ENCODE measurements around the gene FBN1.

The FBN1 gene

GRCh38 chr15:48652510-48653076, 7.1 kb upstream of the FBN1 start:
- DNase-seq (ENCODE audit: low read depth in 3 of 3): no peak

GRCh38 chr15:48650931-48651330, 5.4 kb upstream of the FBN1 start:
- DNase-seq (ENCODE audit: low read depth in 3 of 3): no peak

- no peak for DNase-seq (ENCODE audit: low read depth in 3 of 3)
Observed at GRCh38 chr15:48647962-48648361, 2.5 kb upstream of the FBN1 start.

GRCh38 chr15:48646331-48646730, 822 bp upstream of the FBN1 start:
- DNase-seq (ENCODE audit: low read depth in 3 of 3): no peak

DNA sequence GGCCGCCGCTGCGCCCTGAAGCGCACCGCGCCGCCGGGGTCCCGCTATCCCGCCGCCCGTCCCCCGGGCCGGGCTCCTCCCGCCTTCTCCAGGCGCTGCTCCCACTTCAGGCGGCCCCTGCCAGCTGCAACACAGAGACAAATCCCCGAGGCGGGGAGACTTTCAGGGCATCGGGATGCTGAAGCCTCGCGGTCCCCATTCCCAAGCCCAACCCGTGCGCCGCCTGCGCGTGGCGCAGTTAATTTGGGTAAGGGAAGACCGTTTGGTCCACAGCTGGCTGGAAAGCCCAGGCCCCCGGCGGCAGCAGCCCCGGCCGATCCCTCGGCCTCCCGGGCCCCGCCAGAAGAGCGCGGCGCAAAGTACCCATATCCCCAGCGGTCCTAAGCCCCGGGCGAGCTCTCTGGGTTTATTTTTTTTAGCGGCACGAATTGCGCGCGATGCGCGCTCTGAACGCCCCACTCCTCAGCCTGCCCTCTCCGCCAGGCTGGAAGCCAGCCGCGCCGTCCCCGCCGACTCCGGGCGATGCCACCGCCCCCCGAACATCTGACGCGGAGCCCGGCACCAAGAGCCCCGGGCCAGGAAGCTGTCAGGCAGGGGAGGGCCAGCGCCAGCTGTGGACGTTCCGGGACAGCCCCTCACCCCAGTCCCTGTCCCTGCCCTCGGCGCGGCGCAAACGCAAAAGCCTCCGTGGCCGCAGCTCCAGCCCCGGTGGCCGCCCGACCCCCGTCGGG, 517 bp downstream of the FBN1 start:
- DNase-seq (ENCODE audit: low read depth in 3 of 3): no peak

DNA sequence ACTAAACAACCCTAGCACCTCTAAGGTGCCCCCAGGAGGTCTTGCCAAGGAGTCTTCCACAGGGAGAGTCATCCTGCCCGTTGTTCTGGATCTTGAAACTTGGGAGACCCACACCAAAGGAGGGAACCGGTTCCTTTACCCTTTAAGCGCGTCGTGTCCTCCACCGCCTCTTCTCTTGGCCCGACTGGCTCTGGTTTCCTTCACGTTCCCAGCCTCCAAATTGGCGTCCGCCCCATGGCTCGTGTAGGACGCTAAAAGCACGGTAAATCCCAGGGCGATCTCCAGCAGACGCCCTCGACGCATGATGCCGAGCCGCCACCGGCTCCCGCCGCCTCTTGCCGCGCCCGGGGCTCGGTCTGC, 1.1 kb downstream of the FBN1 start:
- DNase-seq (ENCODE audit: low read depth in 3 of 3): no peak

DNA sequence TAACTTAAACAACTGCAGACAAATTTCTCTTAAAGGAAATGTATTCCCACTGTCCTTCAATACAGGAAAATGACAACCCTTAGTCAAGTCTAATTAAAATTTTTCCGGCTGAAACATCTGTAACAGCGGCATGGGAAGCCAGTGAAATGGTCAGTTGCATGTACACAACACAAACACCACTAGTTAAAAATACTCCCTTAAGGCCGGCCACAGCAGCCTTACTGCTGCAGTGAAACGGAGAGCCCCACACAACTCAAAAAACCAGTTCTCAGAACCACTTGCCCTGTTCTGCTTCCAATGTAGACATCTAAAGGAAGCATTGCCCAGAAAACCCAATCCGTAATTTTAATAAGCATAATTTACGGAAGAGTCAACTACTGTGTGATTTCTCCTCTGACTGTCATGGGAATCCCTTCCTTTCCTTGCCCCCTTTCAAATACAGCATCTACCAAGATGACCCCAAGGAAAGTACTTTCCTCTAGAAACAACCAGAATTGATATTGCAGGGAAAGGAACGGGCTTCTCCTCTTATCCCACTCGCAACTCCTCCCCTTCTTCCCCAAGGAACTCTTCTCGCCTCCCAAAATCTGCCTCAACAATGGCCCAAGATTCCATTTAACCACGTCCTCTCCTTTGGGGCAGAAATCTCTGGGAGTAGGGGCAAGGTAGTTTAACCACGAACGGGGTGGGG, 1.6 kb downstream of the FBN1 start:
- no peak for DNase-seq (ENCODE audit: low read depth in 3 of 3)

- no peak for DNase-seq (ENCODE audit: low read depth in 3 of 3)
Observed at GRCh38 chr15:48643206-48643605, 2.3 kb downstream of the FBN1 start.

- DNase-seq (ENCODE audit: low read depth in 3 of 3): no peak
Observed at GRCh38 chr15:48642795-48643194, 2.7 kb downstream of the FBN1 start.

DNA sequence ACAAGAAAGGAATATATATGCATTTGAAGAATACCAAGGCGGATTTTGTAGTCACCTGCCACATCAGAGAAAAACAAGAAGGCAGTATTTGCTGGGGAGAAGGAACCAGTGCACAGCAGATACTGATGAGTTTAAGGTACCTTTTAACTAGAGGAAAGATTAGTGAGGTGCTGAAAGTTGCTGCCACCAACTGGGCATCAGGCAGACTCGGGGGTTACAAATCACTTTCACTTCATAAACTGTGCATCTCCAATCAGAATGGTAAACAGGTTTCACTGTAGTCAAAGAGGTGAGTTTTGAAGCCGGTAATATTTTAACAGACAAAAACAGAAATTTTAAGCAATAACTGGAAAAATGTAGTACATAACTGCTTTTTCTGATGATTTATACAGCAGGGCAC, 4.1 kb downstream of the FBN1 start:
- DNase-seq (ENCODE audit: low read depth in 3 of 3): no peak

DNA sequence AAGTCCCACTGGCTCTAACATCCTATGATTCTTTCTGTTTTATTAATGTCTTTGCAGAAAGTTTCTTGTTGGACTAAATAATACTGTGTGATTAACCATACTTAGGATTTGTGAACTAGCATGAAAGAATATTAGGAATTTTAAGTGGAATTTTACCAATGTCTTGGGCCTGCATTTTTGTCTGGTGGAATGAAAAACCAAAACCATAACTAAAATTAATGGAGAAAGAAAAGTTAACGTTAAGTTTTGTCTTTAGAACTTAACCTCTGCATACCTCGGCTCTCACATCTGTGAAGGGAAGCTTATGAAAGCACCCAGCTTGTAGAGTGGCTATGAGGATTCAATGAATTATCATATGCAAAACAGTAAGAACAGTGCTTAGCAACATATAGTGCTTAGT, 6.5 kb downstream of the FBN1 start:
- no peak for DNase-seq (ENCODE audit: low read depth in 3 of 3)

DNA sequence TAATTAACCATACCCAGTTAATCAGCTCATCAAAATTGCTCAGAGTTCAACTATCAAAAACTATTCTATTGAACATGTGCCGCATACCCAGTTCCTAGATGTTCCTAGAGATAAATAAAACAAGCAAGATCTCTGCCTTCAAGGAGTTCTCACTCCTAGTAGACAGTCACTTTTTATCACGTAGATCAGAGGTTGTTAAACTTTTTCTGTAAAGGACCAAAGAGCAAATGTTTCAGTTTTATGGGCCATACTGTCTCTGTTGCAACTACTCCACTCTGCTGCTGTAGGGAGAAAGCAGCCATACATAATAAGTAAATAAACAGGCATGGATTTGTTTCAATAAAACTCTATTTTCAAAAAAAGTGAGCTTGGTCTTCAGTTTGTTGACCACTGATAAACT, 7.9 kb downstream of the FBN1 start:
- DNase-seq (ENCODE audit: low read depth in 3 of 3): no peak

GRCh38 chr15:48636511-48636910, 9.0 kb downstream of the FBN1 start:
- no peak for DNase-seq (ENCODE audit: low read depth in 3 of 3)

- no peak for DNase-seq (ENCODE audit: low read depth in 3 of 3)
Observed at GRCh38 chr15:48634893-48635292, 10.6 kb downstream of the FBN1 start.

- no peak for DNase-seq (ENCODE audit: low read depth in 3 of 3)
Observed at GRCh38 chr15:48634096-48634495, 11.4 kb downstream of the FBN1 start.

- no peak for DNase-seq (ENCODE audit: low read depth in 3 of 3)
Observed at GRCh38 chr15:48632651-48633050, 12.9 kb downstream of the FBN1 start.

GRCh38 chr15:48631176-48631770, 14.2 kb downstream of the FBN1 start:
- no peak for DNase-seq (ENCODE audit: low read depth in 3 of 3)

GRCh38 chr15:48630245-48630644, 15.3 kb downstream of the FBN1 start:
- no peak for DNase-seq (ENCODE audit: low read depth in 3 of 3)

DNA sequence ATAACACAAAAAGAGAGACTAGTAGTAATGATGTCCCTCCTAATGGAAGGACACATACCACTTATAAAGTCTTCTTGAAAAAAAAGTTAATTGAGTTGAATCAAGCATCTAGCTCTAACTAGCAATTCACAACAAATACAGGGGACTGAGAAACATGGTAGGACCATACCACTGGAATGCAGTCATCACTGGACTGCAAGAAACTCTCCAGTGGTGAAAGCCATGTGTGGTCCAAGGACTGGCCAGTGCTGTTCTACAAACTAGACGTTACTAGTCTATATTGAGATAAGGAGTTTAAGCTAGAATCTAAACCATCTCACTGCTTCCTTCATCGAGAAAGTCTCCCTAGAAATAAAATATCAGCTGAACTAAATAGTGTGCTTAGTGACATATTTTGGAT, 16.7 kb downstream of the FBN1 start:
- DNase-seq (ENCODE audit: low read depth in 3 of 3): no peak

GRCh38 chr15:48627260-48627940, 18.1 kb downstream of the FBN1 start:
- DNase-seq (ENCODE audit: low read depth in 3 of 3): no peak

GRCh38 chr15:48625126-48625525, 20.4 kb downstream of the FBN1 start:
- no peak for DNase-seq (ENCODE audit: low read depth in 3 of 3)

- DNase-seq (ENCODE audit: low read depth in 3 of 3): no peak
Observed at GRCh38 chr15:48624700-48625099, 20.8 kb downstream of the FBN1 start.
